H9 (cell line): ENCODE measurements around the gene R3HDM1. TPM values are rescaled to one million over a fixed set of nuclear protein-coding genes. Genes with fewer than 3 reads are reported as not detected.

ENCODE experiments used
- DNase-seq: peaks from one replicate; pipeline ENCODE4 v3.0.0-alpha.2; 2017
- H2AFZ ChIP-seq: one replicate; pipeline ENCODE4 v1.6.1; 2013; ENCODE audit warnings: mild to moderate bottlenecking, low read length, control low read depth, moderate library complexity
- H2AK5ac ChIP-seq: 2 replicates; pipeline ENCODE4 v1.6.1; 2013; ENCODE audit warnings: low read length, control low read depth, mixed read lengths; ENCODE audit not compliant: insufficient read length
- H2BK120ac ChIP-seq: one replicate; pipeline ENCODE4 v1.6.1; 2013; ENCODE audit warnings: low read depth, mild to moderate bottlenecking, low read length, control low read depth, inconsistent platforms; ENCODE audit not compliant: poor library complexity, severe bottlenecking
- H2BK12ac ChIP-seq: 2 replicates; pipeline ENCODE4 v1.6.1; 2013; ENCODE audit warnings: low read length, control low read depth, mixed read lengths, low read depth; ENCODE audit not compliant: insufficient read length
- H2BK15ac ChIP-seq: 2 replicates; pipeline ENCODE4 v1.6.1; 2013; ENCODE audit warnings: low read depth, low read length, control low read depth
- H2BK20ac ChIP-seq: one replicate; pipeline ENCODE4 v1.6.1; 2013; ENCODE audit warnings: low read depth, mild to moderate bottlenecking, low read length, control low read depth, inconsistent platforms; ENCODE audit not compliant: poor library complexity, severe bottlenecking
- H2BK5ac ChIP-seq: 2 replicates; pipeline ENCODE4 v1.6.1; 2013; ENCODE audit warnings: low read length, control low read depth, mixed read lengths; ENCODE audit not compliant: insufficient read length
- H3K14ac ChIP-seq: 2 replicates; pipeline ENCODE4 v1.6.1; 2013; ENCODE audit warnings: low read length, control low read depth; ENCODE audit not compliant: insufficient read depth
- H3K18ac ChIP-seq: 2 replicates; pipeline ENCODE4 v1.6.1; 2013; ENCODE audit warnings: low read depth, mild to moderate bottlenecking, mixed read lengths, low read length, control low read depth; ENCODE audit not compliant: insufficient read length
- H3K23ac ChIP-seq: 2 replicates; pipeline ENCODE4 v1.6.1; 2013; ENCODE audit warnings: low read length, control low read depth, mixed read lengths, low read depth; ENCODE audit not compliant: insufficient read length
- H3K23me2 ChIP-seq: 2 replicates; pipeline ENCODE4 v1.6.1; 2013; ENCODE audit warnings: low read depth, mild to moderate bottlenecking, mixed read lengths, low read length, control low read depth; ENCODE audit not compliant: insufficient read length, poor library complexity, severe bottlenecking
- H3K27ac ChIP-seq: 2 replicates; pipeline ENCODE4 v1.5.1; 2013; ENCODE audit warnings: low read length, control low read depth, mixed read lengths, low read depth; ENCODE audit not compliant: insufficient read length
- H3K27me3 ChIP-seq: 2 replicates; pipeline ENCODE4 v1.6.1; 2013; ENCODE audit warnings: low read length, control low read depth, inconsistent platforms; ENCODE audit not compliant: insufficient read depth
- H3K4ac ChIP-seq: 2 replicates; pipeline ENCODE4 v1.6.1; 2013; ENCODE audit warnings: low read depth, mild to moderate bottlenecking, control low read depth, inconsistent platforms, low read length, moderate library complexity
- H3K4me1 ChIP-seq: 2 replicates; pipeline ENCODE4 v1.6.1; 2013; ENCODE audit warnings: low read length, control low read depth, inconsistent platforms; ENCODE audit not compliant: insufficient read depth
- H3K4me2 ChIP-seq: 2 replicates; pipeline ENCODE4 v1.6.1; 2013; ENCODE audit warnings: low read length, control low read depth, mixed read lengths; ENCODE audit not compliant: insufficient read length, insufficient read depth
- H3K56ac ChIP-seq: 2 replicates; pipeline ENCODE4 v1.6.1; 2013; ENCODE audit warnings: low read depth, mild to moderate bottlenecking, mixed read lengths, low read length, control low read depth; ENCODE audit not compliant: insufficient read length
- H3K79me1 ChIP-seq: 2 replicates; pipeline ENCODE4 v1.6.1; 2013; ENCODE audit warnings: low read depth, mild to moderate bottlenecking, moderate library complexity, low read length, control low read depth, inconsistent platforms; ENCODE audit not compliant: insufficient read depth, poor library complexity, severe bottlenecking
- H3K79me2 ChIP-seq: 2 replicates; pipeline ENCODE4 v1.6.1; 2013; ENCODE audit warnings: low read length, control low read depth, inconsistent platforms; ENCODE audit not compliant: insufficient read depth
- H3K9ac ChIP-seq: 2 replicates; pipeline ENCODE4 v1.6.1; 2013; ENCODE audit warnings: low read length, control low read depth, mixed read lengths; ENCODE audit not compliant: insufficient read length; ENCODE audit errors: extremely low read depth
- H3K9me3 ChIP-seq: one replicate; pipeline ENCODE4 v1.6.1; 2013; ENCODE audit warnings: low read depth, low read length, inconsistent platforms; ENCODE audit not compliant: control insufficient read depth
- H3T11ph ChIP-seq: one replicate; pipeline ENCODE4 v1.6.1; 2013; ENCODE audit warnings: mild to moderate bottlenecking, low read length, control low read depth, inconsistent platforms
- H4K20me1 ChIP-seq: one replicate; pipeline ENCODE4 v1.6.1; 2013; ENCODE audit not compliant: control insufficient read depth, insufficient read length, insufficient read depth
- H4K5ac ChIP-seq: 2 replicates; pipeline ENCODE4 v1.6.1; 2013; ENCODE audit warnings: low read depth, mild to moderate bottlenecking, mixed read lengths, low read length, control low read depth; ENCODE audit not compliant: insufficient read length
- H4K8ac ChIP-seq: replicated peaks from 2 replicates; pipeline ENCODE4 v1.6.1; 2013; ENCODE audit warnings: low read length, control low read depth, mixed read lengths, low read depth; ENCODE audit not compliant: insufficient read length
- H4K91ac ChIP-seq: 2 replicates; pipeline ENCODE4 v1.6.1; 2013; ENCODE audit warnings: low read depth, mild to moderate bottlenecking, moderate library complexity, mixed read lengths, low read length, control low read depth; ENCODE audit not compliant: insufficient read length
- H3K27ac Mint-ChIP-seq, 3 experiments: 2 replicates in 2 of 3; 3 replicates in 1 of 3; pipeline ENCODE4 v1.8.0; 2020 to 2021; ENCODE audit warnings: mixed read lengths in 3 of 3, mild to moderate bottlenecking in 1 of 3, moderate library complexity in 1 of 3
- H3K27me3 Mint-ChIP-seq: 2 replicates; pipeline ENCODE4 v1.8.0; 2021; ENCODE audit warnings: low read depth, mild to moderate bottlenecking, moderate library complexity, mixed read lengths
- H3K36me3 Mint-ChIP-seq, 3 experiments: 2 replicates in 2 of 3; 3 replicates in 1 of 3; pipeline ENCODE4 v1.8.0; 2020 to 2021; ENCODE audit warnings: low read depth in 3 of 3, mixed read lengths in 3 of 3; ENCODE audit not compliant: insufficient read depth in 1 of 3
- H3K4me1 Mint-ChIP-seq, 2 experiments: 2 replicates each; pipeline ENCODE4 v1.8.0; 2020; ENCODE audit warnings: mixed read lengths in 2 of 2
- H3K4me3 Mint-ChIP-seq, 2 experiments: 2 replicates in 1 of 2; 3 replicates in 1 of 2; pipeline ENCODE4 v1.8.0; 2020 to 2021; ENCODE audit warnings: mild to moderate bottlenecking in 2 of 2, mixed read lengths in 2 of 2, moderate library complexity in 1 of 2
- H3K9me3 Mint-ChIP-seq, 2 experiments: 2 replicates in 1 of 2; 3 replicates in 1 of 2; pipeline ENCODE4 v1.8.0; 2020; ENCODE audit warnings: mild to moderate bottlenecking in 2 of 2, mixed read lengths in 2 of 2, moderate library complexity in 1 of 2
- WGBS: extraction: QIAGEN DNeasy Blood & Tissue Kit; methylation state at CpG from one replicate; pipeline ENCODE4 v1.1.7; 2013; ENCODE audit warnings: missing lambda C conversion rate, low lambda C conversion rate, mixed read lengths; ENCODE audit not compliant: insufficient read length; ENCODE audit errors: extremely low coverage; 5-methylcytosine and 5-hydroxymethylcytosine counted together
- total RNA-seq: library from RNA; stranded (reverse); gene quantifications from 2 replicates; pipeline ENCODE4 v1.2.1, GENCODE V29; 2021
- TF ChIP-seq, protein P1 (sequence below): fragments of 200-600 bp; sonication (generic); conservative IDR thresholded peaks from 3 replicates; pipeline ENCODE4 v1.8.0; 2021; ENCODE audit warnings: antibody characterized with exemption, mild to moderate bottlenecking

R3HDM1 gene
- total RNA-seq, 1 experiment from 2014 or later = 58.8 TPM

DNA sequence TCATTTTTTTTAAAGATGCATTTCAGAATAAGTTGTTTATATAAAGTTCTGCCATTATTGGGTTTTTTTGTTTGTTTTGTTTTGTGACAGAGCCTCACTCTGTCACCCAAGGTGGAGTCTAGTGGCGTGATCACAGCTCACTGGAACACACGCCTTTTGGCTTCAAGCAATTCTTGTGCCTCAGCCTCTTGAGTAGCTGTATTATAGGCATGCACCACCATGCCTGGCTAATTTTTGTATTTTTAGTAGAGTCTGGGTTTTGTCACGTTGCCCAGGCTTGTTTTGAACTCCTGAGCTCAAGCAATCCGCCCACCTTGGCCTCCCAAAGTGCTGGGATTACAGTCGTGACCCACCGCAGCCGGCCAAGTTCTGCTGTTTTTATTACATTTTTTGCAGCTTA, 72.3 kb downstream of the R3HDM1 start:
- no peaks in the 10 kb centered on the region for H3K9me3 ChIP-seq
- Mint-ChIP-seq H3K9me3 (no peaks in the 10 kb centered on the region), H3K36me3 (peaks cover 11 to 35% (median 29%) of the 10 kb centered on the region in 3 experiments; a peak in 6 of 7 replicates), H3K4me1 (no peaks in the 10 kb centered on the region), H3K4me3 (no peak overlapping the region), H3K27ac (no peak overlapping the region), H3K27me3 (no peaks in the 10 kb centered on the region)
- H3K9ac ChIP-seq = no peak overlapping the region
- no peak overlapping the region for H3K14ac ChIP-seq
- no peak overlapping the region for H3K27ac ChIP-seq
- H3K56ac ChIP-seq = no peak overlapping the region
- H2BK20ac ChIP-seq = no peak overlapping the region
- no peaks in the 10 kb centered on the region for H3K79me2 ChIP-seq
- H3K79me1 ChIP-seq = no peaks in the 10 kb centered on the region
- TF ChIP-seq, protein P1, sequence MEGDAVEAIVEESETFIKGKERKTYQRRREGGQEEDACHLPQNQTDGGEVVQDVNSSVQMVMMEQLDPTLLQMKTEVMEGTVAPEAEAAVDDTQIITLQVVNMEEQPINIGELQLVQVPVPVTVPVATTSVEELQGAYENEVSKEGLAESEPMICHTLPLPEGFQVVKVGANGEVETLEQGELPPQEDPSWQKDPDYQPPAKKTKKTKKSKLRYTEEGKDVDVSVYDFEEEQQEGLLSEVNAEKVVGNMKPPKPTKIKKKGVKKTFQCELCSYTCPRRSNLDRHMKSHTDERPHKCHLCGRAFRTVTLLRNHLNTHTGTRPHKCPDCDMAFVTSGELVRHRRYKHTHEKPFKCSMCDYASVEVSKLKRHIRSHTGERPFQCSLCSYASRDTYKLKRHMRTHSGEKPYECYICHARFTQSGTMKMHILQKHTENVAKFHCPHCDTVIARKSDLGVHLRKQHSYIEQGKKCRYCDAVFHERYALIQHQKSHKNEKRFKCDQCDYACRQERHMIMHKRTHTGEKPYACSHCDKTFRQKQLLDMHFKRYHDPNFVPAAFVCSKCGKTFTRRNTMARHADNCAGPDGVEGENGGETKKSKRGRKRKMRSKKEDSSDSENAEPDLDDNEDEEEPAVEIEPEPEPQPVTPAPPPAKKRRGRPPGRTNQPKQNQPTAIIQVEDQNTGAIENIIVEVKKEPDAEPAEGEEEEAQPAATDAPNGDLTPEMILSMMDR = no peak
- H4K91ac ChIP-seq = no peak overlapping the region
- no peak overlapping the region for H2BK120ac ChIP-seq
- no peak overlapping the region for H3K4ac ChIP-seq
- no peak overlapping the region for H2BK15ac ChIP-seq
- no peak overlapping the region for H4K5ac ChIP-seq
- H3K27me3 ChIP-seq = no peaks in the 10 kb centered on the region; the same call in 1 of the 2 replicates
- H2AK5ac ChIP-seq = no peak overlapping the region
- no peak overlapping the region for H3K23ac ChIP-seq
- no peak overlapping the region for H2AFZ ChIP-seq
- H3K4me2 ChIP-seq = no peak overlapping the region
- no peak overlapping the region for H2BK12ac ChIP-seq
- WGBS = no CpG with 5 or more reads among the region's 7 CpGs
- H4K20me1 ChIP-seq = no peaks in the 10 kb centered on the region
- no peak overlapping the region for H4K8ac ChIP-seq
- no peak overlapping the region for H3K18ac ChIP-seq
- no peak for DNase-seq
- no peak overlapping the region for H2BK5ac ChIP-seq
- H3K4me1 ChIP-seq = no peaks in the 10 kb centered on the region
- no peaks in the 10 kb centered on the region for H3K23me2 ChIP-seq
- H3T11ph ChIP-seq = no peak overlapping the region
